ENCODE data around the gene CDKN2B. TPM values are rescaled to one million over a fixed set of nuclear protein-coding genes. Genes with fewer than 3 reads are reported as not detected.

Gene CDKN2B
- polyA plus RNA-seq, 1 of the 3 experiments (the other 2 are of a cell fraction) = 6.3 TPM

DNA sequence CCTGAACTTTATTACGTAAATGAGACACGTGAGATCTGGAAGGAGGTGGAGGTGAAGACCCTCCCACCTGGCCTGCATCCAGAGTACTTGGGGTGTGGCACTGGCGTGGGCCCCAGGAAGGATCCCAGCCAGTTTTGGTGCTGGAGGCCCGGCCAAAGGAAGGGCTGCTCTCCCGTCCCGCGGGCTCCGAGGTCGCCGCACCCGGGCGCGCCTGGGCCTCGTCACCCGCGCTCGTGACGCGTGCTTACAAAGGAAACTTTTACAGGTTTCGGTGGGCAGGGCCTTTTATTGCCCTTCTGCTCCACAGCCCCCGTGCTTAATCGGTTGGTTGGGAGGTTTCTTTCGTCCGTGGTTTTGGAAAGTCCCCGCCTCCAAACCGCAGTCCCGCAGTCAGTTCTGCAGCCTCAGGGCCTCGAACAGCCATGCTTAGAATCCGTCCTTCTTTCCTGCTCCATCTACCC is 44.1 kb downstream of the CDKN2B start:
- H2AFZ ChIP-seq (ENCODE audit: low read depth) = no peak overlapping the region
- H3K27ac ChIP-seq (ENCODE audit: low read depth in 2 of 2, low read length in 1 of 2) = no peak overlapping the region
- no peaks in the 10 kb centered on the region for H4K20me1 ChIP-seq (ENCODE audit: insufficient read depth)
- no peaks in the 10 kb centered on the region for H3K36me3 ChIP-seq (replicated peaks in 1 of 2; ENCODE audit: control insufficient read depth in 1 of 2, insufficient read depth in 2 of 2, low read length in 1 of 2)
- no peak for DNase-seq
- peak overlapping the region; percentile 27 to 46 for H3K4me3 ChIP-seq (ENCODE audit: low read depth in 2 of 2, low read length in 1 of 2)
- H3F3A ChIP-seq (replicated peaks; ENCODE audit: insufficient read depth) = peaks cover 4% of the 10 kb centered on the region
- 14% methylated on average over 11 of the region's 29 CpGs for WGBS (ENCODE audit: low lambda C conversion rate)
- no peak overlapping the region for H3K9ac ChIP-seq
- no peak for TF ChIP-seq NFIC (IDR thresholded peaks at IDR 0.05; ENCODE audit: borderline replicate concordance)
- no peak for TF ChIP-seq RCOR1 (IDR thresholded peaks at IDR 0.05; ENCODE audit: low read length)
- no peak for TF ChIP-seq SMC3 (IDR thresholded peaks at IDR 0.05; ENCODE audit: low read depth, low read length)
- TF ChIP-seq ELF1 (IDR thresholded peaks at IDR 0.05) = no peak
- TF ChIP-seq, protein P1, sequence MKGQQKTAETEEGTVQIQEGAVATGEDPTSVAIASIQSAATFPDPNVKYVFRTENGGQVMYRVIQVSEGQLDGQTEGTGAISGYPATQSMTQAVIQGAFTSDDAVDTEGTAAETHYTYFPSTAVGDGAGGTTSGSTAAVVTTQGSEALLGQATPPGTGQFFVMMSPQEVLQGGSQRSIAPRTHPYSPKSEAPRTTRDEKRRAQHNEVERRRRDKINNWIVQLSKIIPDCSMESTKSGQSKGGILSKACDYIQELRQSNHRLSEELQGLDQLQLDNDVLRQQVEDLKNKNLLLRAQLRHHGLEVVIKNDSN (IDR thresholded peaks at IDR 0.05; ENCODE audit: borderline replicate concordance, low read depth) = no peak
- no peak for TF ChIP-seq TAF1 (IDR thresholded peaks at IDR 0.05; ENCODE audit: borderline replicate concordance, low read depth, low read length)
- TF ChIP-seq EZH2phosphoT487 (IDR thresholded peaks at IDR 0.05; ENCODE audit: borderline replicate concordance, low read depth) = no peak
- no peak for TF ChIP-seq MEF2A (IDR thresholded peaks at IDR 0.05; ENCODE audit: borderline replicate concordance, low read depth)
- no peak for TF ChIP-seq CHD2 (IDR thresholded peaks at IDR 0.05; ENCODE audit: low read length, partially characterized antibody)
- TF ChIP-seq EP300 (IDR thresholded peaks at IDR 0.05; ENCODE audit: borderline replicate concordance in 1 of 2, low read depth in 1 of 2, low read length in 1 of 2) = no peak
- TF ChIP-seq, protein P2, sequence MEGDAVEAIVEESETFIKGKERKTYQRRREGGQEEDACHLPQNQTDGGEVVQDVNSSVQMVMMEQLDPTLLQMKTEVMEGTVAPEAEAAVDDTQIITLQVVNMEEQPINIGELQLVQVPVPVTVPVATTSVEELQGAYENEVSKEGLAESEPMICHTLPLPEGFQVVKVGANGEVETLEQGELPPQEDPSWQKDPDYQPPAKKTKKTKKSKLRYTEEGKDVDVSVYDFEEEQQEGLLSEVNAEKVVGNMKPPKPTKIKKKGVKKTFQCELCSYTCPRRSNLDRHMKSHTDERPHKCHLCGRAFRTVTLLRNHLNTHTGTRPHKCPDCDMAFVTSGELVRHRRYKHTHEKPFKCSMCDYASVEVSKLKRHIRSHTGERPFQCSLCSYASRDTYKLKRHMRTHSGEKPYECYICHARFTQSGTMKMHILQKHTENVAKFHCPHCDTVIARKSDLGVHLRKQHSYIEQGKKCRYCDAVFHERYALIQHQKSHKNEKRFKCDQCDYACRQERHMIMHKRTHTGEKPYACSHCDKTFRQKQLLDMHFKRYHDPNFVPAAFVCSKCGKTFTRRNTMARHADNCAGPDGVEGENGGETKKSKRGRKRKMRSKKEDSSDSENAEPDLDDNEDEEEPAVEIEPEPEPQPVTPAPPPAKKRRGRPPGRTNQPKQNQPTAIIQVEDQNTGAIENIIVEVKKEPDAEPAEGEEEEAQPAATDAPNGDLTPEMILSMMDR (IDR thresholded peaks at IDR 0.05) = no peak
- TF ChIP-seq, protein P3, sequence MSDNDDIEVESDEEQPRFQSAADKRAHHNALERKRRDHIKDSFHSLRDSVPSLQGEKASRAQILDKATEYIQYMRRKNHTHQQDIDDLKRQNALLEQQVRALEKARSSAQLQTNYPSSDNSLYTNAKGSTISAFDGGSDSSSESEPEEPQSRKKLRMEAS (IDR thresholded peaks at IDR 0.05; ENCODE audit: low read depth) = no peak
- TF ChIP-seq FOXJ3 (CRISPR knock-in tag; IDR thresholded peaks at IDR 0.05) = no peak
- TF ChIP-seq, protein P4, sequence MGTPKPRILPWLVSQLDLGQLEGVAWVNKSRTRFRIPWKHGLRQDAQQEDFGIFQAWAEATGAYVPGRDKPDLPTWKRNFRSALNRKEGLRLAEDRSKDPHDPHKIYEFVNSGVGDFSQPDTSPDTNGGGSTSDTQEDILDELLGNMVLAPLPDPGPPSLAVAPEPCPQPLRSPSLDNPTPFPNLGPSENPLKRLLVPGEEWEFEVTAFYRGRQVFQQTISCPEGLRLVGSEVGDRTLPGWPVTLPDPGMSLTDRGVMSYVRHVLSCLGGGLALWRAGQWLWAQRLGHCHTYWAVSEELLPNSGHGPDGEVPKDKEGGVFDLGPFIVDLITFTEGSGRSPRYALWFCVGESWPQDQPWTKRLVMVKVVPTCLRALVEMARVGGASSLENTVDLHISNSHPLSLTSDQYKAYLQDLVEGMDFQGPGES (IDR thresholded peaks at IDR 0.05; ENCODE audit: low read depth, low read length) = no peak
- TF ChIP-seq, protein P5, sequence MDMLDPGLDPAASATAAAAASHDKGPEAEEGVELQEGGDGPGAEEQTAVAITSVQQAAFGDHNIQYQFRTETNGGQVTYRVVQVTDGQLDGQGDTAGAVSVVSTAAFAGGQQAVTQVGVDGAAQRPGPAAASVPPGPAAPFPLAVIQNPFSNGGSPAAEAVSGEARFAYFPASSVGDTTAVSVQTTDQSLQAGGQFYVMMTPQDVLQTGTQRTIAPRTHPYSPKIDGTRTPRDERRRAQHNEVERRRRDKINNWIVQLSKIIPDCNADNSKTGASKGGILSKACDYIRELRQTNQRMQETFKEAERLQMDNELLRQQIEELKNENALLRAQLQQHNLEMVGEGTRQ (IDR thresholded peaks at IDR 0.05; ENCODE audit: borderline replicate concordance, low read depth, low read length) = no peak
- no peak for TF ChIP-seq TCF12 (IDR thresholded peaks at IDR 0.05)
- no peak for TF ChIP-seq NRF1 (IDR thresholded peaks at IDR 0.05; ENCODE audit: low read depth, low read length)
- H3K9me2 ChIP-seq = no peaks in the 10 kb centered on the region
- peaks cover 44% of the 10 kb centered on the region for H3K27me3 ChIP-seq (ENCODE audit: insufficient read depth)
- POLR2A ChIA-PET = no interaction called here
- no peaks in the 10 kb centered on the region for H3K79me2 ChIP-seq (ENCODE audit: insufficient read depth)
- CTCF ChIA-PET = no interaction called here
- peak overlapping the region; percentile 61; the same call in 1 of the 2 replicates for H3K4me2 ChIP-seq
- H3K9me3 ChIP-seq = no peaks in the 10 kb centered on the region
- peaks cover 0 to 11% of the 10 kb centered on the region in 2 experiments; a peak in 1 of 4 replicates for H3K4me1 ChIP-seq (ENCODE audit: control insufficient read depth in 1 of 2, insufficient read depth in 2 of 2, low read depth in 1 of 2, low read length in 1 of 2)

Data from SK-N-SH (cell line).